NCI-H1694 (cell line): ENCODE data around the gene CDO1.

ENCODE experiments used
- DNase-seq: peaks from one replicate; lab custom pipeline; 2025; lab: John Stamatoyannopoulos, UW

The CDO1 gene

GRCh38 chr5:115785381-115786065, 30.9 kb downstream of the CDO1 start:
- DNase-seq, result no peak

- no peak for DNase-seq
Measured at GRCh38 chr5:115778417-115778816, 38.0 kb downstream of the CDO1 start.

- DNase-seq, result no peak
Measured at GRCh38 chr5:115776989-115777388, 39.5 kb downstream of the CDO1 start.

GRCh38 chr5:115775999-115776398, 40.5 kb downstream of the CDO1 start:
- DNase-seq, result no peak

GRCh38 chr5:115774684-115775083, 41.8 kb downstream of the CDO1 start:
- DNase-seq, result no peak

- DNase-seq, result no peak
Measured at GRCh38 chr5:115772731-115773475, 43.6 kb downstream of the CDO1 start.

GRCh38 chr5:115770466-115770865, 46.0 kb downstream of the CDO1 start:
- DNase-seq, result no peak

GRCh38 chr5:115767424-115767823, 49.0 kb downstream of the CDO1 start:
- DNase-seq, result no peak

GRCh38 chr5:115766608-115767007, 49.9 kb downstream of the CDO1 start:
- no peak for DNase-seq

- DNase-seq, result no peak
Measured at GRCh38 chr5:115758356-115758755, 58.1 kb downstream of the CDO1 start.

GRCh38 chr5:115755675-115756074, 60.8 kb downstream of the CDO1 start:
- DNase-seq, result no peak
